T-helper 2 cell treated with Interferon-gamma antibody and Interleukin-4, amounts not matched to agents 5 μg/mL and 100 μg/mL, for 36 hours (primary cell): ENCODE data around the gene PCGF3.
"Not testable (repeated sequence)": the region's sequence is repeated elsewhere in the genome, so short reads cannot be mapped to it uniquely, and the experiment has no call there.

ENCODE experiments used
- DNase-seq: peaks from one replicate; pipeline ENCODE4 v3.0.0; 2021; ENCODE audit warnings: low spot score
- H3K27ac Mint-ChIP-seq: one replicate; pipeline ENCODE4 v1.8.0; 2021; ENCODE audit warnings: mild to moderate bottlenecking, mixed read lengths
- H3K27me3 Mint-ChIP-seq: one replicate; pipeline ENCODE4 v1.8.0; 2021; ENCODE audit warnings: low read depth, mixed read lengths
- H3K36me3 Mint-ChIP-seq: one replicate; pipeline ENCODE4 v1.8.0; 2021; ENCODE audit warnings: low read depth, mixed read lengths
- H3K4me1 Mint-ChIP-seq: one replicate; pipeline ENCODE4 v1.8.0; 2021; ENCODE audit warnings: low read depth, mixed read lengths
- H3K4me3 Mint-ChIP-seq: one replicate; pipeline ENCODE4 v1.8.0; 2022; ENCODE audit warnings: mild to moderate bottlenecking, moderate library complexity, mixed read lengths
- H3K9me3 Mint-ChIP-seq: one replicate; pipeline ENCODE4 v1.8.0; 2021; ENCODE audit warnings: mixed read lengths

The PCGF3 gene

DNA sequence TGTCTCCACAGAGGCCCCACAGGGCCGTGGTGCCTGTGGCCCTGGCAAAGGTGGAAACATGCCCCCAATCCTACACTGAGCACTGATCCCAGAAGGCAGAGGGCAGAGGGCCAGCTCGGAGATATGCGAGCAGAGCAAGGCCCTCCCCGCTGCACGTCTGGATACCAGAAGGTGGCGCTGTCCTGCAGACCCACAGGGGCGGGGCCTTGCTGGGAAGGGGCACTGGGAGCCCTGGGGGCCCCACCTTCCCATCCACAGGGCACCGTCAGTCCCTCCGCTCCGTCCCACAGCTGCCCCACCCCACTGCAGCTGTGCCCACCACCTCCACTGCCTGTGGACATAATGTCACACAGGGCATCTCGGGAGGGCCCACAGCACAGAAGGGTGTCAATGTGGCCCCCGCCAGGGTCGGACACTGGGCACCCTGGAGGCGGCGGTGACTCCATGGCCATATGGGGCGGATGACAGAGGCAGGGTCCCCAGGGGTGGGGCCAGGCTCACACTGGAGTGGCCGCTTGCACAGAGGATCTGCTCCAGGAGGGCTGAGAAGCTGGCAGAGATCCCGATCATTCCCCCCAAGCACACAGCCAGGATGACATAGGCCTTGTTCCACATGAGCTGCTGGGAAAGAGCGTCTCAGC is 21.5 kb upstream of the PCGF3 start:
- no peaks in the 10 kb centered on the region for H3K36me3 Mint-ChIP-seq
- H3K27me3 Mint-ChIP-seq = peaks cover 5% of the 10 kb centered on the region
- no peak overlapping the region for H3K27ac Mint-ChIP-seq
- H3K4me1 Mint-ChIP-seq = no peaks in the 10 kb centered on the region
- no peaks in the 10 kb centered on the region for H3K9me3 Mint-ChIP-seq
- H3K4me3 Mint-ChIP-seq = no peak overlapping the region
- no peak for DNase-seq

GRCh38 chr4:684623-685327 is 20.9 kb upstream of the PCGF3 start:
- Mint-ChIP-seq H3K27me3 (peaks cover 5% of the 10 kb centered on the region), H3K9me3 (no peaks in the 10 kb centered on the region), H3K36me3 (no peaks in the 10 kb centered on the region), H3K4me1 (no peaks in the 10 kb centered on the region), H3K4me3 (no peak overlapping the region), H3K27ac (no peak overlapping the region)
- no peak for DNase-seq

DNA sequence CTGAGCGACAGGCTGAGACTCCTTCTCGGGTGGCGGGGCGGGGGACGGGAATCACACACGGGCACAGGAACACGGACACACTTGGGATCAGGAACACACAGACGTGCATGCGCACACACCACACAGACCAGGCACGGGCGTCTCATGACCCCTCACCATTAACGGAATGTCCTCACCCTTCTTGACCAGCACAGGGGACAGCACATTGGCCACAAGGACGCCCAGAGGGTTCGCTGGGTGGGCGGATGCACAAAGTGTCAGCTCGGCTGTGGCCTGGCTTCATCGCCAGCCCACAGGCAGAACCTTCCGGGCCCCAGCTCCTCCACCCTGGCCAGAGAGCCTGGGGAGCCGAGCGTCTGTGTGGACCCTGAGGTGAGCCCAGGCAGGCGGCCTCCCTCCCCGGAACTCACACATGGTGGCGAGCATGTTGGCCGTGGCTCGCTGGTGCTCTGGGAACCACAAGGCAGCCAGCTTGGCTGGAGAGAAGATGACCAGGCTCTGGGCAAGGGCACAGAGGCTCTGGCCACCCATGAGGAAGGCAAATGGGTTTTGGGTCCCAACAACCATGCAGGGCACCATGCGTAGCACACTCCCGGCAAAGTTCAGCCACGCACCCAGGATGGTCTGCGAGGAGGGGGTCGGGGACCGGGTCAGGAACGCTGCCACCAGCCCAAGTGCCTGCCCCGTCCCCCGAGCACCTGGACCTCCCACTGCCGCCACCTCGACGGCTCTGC is 19.8 kb upstream of the PCGF3 start:
- H3K4me3 Mint-ChIP-seq = no peak overlapping the region
- H3K27ac Mint-ChIP-seq = no peak overlapping the region
- H3K9me3 Mint-ChIP-seq = no peaks in the 10 kb centered on the region
- H3K4me1 Mint-ChIP-seq = no peaks in the 10 kb centered on the region
- DNase-seq = no peak
- no peaks in the 10 kb centered on the region for H3K36me3 Mint-ChIP-seq
- H3K27me3 Mint-ChIP-seq = peaks cover 15% of the 10 kb centered on the region

DNA sequence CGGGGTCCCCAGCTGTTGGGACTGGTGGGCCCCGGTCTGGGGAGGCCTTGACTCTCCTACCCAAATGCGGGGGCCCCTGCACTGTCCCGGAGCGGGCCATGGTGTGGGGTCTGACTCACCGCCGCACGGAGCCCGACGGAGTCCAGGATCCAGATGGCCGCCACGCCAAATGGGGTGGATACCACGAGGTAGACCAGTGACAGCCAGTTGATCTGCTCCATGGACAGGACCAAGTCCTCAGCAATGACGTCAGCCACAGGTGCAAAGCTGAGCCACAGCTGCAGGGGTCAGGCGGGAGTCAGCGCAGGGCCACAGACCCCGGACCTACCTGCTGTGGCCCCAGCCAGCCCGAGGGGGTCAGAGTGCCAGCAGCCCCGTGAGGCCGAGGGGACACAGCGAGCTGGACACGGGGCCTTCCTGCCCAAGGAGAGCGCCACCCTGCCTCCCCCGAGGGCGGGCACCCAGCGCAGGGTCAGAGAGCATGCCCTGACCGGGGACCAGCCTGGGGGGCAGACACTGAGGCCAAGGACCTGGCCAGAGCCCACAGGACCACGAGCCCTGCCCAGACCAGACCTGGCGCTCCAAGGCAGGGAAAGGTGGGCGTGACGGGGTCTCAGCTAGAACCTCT is 19.1 kb upstream of the PCGF3 start:
- H3K27me3 Mint-ChIP-seq = peaks cover 16% of the 10 kb centered on the region
- H3K4me3 Mint-ChIP-seq = no peak overlapping the region
- no peak overlapping the region for H3K27ac Mint-ChIP-seq
- no peak for DNase-seq
- H3K9me3 Mint-ChIP-seq = no peaks in the 10 kb centered on the region
- H3K36me3 Mint-ChIP-seq = no peaks in the 10 kb centered on the region
- H3K4me1 Mint-ChIP-seq = no peaks in the 10 kb centered on the region

DNA sequence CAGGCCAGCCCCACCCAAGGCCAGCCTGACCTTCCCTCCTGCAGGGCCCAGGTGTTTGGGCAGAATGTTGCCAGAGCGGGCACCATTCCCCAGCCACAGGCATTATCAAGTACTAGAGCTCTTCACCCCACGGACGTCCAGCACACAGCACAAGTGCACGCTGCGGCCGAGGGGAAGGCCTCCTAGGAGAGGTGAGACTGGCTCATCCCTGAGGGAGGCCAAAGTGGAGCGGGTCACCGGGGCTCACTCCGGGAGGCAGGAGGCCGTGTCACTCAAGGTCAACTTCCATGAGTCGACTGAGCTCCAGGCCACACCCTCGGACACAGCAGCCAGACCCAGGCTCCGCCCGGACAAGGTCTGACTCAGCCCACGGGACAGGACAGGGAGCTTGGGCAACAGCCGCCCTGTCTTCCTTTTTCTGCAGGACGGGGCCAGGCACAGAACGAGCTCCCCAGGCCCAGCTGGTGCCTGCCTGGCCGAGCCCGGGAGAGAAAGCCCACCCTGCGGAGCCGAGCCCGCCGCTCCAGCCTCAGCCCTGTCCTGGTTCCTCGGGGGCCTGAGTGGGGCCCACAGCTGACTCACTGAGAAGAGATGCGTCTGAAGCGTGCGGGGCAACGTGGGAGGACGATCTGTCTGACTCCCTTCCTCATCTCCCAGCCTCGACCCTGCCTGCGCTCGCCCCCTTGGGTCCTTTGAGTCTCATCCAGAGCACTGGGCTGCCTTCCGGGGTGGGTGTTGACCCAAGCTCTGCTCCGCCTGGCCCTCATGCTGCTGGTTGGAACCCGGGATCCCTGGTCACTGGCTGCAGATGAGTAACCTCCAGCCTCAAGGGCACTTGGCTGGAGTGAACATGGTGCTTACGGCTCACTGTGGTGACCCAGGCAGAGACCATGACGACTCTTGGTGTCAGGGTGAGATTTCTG is 18.3 kb upstream of the PCGF3 start:
- DNase-seq = no peak
- Mint-ChIP-seq H3K36me3 (no peaks in the 10 kb centered on the region), H3K9me3 (no peaks in the 10 kb centered on the region), H3K27ac (no peak overlapping the region), H3K27me3 (peaks cover 19% of the 10 kb centered on the region), H3K4me3 (no peak overlapping the region), H3K4me1 (no peaks in the 10 kb centered on the region)

GRCh38 chr4:687971-688853 is 17.4 kb upstream of the PCGF3 start:
- Mint-ChIP-seq H3K36me3 (no peaks in the 10 kb centered on the region), H3K4me3 (no peak overlapping the region), H3K4me1 (no peaks in the 10 kb centered on the region), H3K9me3 (no peaks in the 10 kb centered on the region), H3K27ac (no peak overlapping the region), H3K27me3 (peaks cover 19% of the 10 kb centered on the region)
- DNase-seq = no peak

- no peak for DNase-seq
- H3K36me3 Mint-ChIP-seq = no peaks in the 10 kb centered on the region
- H3K4me3 Mint-ChIP-seq = no peak within 1 kb of the TSS
- no peak within 1 kb of the TSS for H3K27ac Mint-ChIP-seq
- H3K27me3 Mint-ChIP-seq = peaks cover 24% of the 10 kb centered on the region
- no peaks in the 10 kb centered on the region for H3K4me1 Mint-ChIP-seq
- no peaks in the 10 kb centered on the region for H3K9me3 Mint-ChIP-seq
Measured at GRCh38 chr4:688854-689681, 16.6 kb upstream of the PCGF3 start, which contains the start of gene SLC49A3. Gene SLC49A3, minus strand, starts transcription at chr4:689151. Its CDS starts 24 bp downstream, at chr4:689127.

- Mint-ChIP-seq H3K27me3 (peaks cover 31% of the 10 kb centered on the region), H3K4me1 (no peaks in the 10 kb centered on the region), H3K9me3 (no peaks in the 10 kb centered on the region), H3K27ac (no peak overlapping the region), H3K36me3 (no peaks in the 10 kb centered on the region), H3K4me3 (no peak overlapping the region)
- no peak for DNase-seq
Measured at GRCh38 chr4:689723-690122, 15.9 kb upstream of the PCGF3 start.

- no peaks in the 10 kb centered on the region for H3K4me1 Mint-ChIP-seq
- H3K4me3 Mint-ChIP-seq = no peak overlapping the region
- no peak for DNase-seq
- no peaks in the 10 kb centered on the region for H3K36me3 Mint-ChIP-seq
- no peaks in the 10 kb centered on the region for H3K9me3 Mint-ChIP-seq
- H3K27ac Mint-ChIP-seq = no peak overlapping the region
- H3K27me3 Mint-ChIP-seq = peaks cover 28% of the 10 kb centered on the region
Measured at GRCh38 chr4:692771-693554, 12.7 kb upstream of the PCGF3 start.

GRCh38 chr4:694341-694940 is 11.2 kb upstream of the PCGF3 start:
- DNase-seq, H3K4me3 Mint-ChIP-seq, H3K9me3 Mint-ChIP-seq, H3K36me3 Mint-ChIP-seq, H3K4me1 Mint-ChIP-seq, H3K27ac Mint-ChIP-seq: not testable (repeated sequence)
- H3K27me3 Mint-ChIP-seq = peaks cover 26% of the 10 kb centered on the region

DNA sequence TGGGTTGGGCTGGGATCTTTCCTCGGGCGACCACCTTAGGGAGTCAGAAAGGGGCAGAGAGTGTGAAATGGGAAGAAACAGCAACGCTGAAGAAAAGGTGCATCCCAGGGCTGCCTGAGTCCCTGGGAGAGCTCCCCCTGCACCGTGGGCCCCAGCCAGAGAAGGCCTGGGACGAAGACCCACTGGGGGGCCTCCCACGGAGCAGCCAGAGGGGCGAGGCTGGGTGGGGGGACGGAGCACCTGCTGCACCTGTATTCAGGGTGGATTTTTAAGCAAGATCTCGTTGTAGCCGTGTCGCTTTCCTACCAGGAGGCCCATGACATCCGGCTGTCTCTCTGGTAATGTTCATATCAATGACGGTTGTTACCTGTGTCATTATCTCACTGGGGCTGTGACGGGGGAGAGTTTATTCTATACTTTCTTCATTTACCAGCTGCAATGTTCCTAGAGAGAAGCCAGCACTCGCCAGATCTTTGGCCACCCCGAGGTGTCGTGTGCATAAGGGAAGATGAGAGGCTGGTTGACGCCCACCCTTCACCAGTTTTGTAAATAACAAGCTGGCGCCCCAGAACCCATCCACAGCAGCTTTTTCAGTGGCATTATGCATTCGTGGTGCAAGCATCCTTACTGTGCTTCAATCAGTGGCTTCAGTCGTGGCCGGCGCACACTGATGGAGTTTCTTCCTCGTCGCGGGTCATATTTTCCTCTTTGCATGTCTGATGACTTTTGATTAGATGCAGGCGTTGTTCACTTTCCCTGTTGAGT is 5.6 kb upstream of the PCGF3 start:
- Mint-ChIP-seq H3K27ac (peak overlapping the region; percentile 49), H3K4me3 (peak overlapping the region; percentile 77)

More for the DNA sequence above, 5.6 kb upstream of the PCGF3 start:
- no peaks in the 10 kb centered on the region for H3K27me3 Mint-ChIP-seq
- H3K4me1 Mint-ChIP-seq = peaks cover 16% of the 10 kb centered on the region
- DNase-seq = no peak
- H3K9me3 Mint-ChIP-seq = no peaks in the 10 kb centered on the region
- H3K36me3 Mint-ChIP-seq = no peaks in the 10 kb centered on the region
